Fibroblast of mammary gland (primary cell): ENCODE results near the gene PIK3R2.

Experiments used
- DNase-seq: peaks from one replicate; pipeline ENCODE4 v3.0.0-alpha.2; 2010; ENCODE audit warnings: low read depth
- H3K4me3 ChIP-seq: 2 replicates; pipeline ENCODE4 v1.5.1; 2011; ENCODE audit warnings: low read depth, mild to moderate bottlenecking, low read length, moderate library complexity; ENCODE audit not compliant: control insufficient read depth
- CTCF ChIP-seq: conservative IDR thresholded peaks from 2 replicates; pipeline ENCODE4 v1.5.1; 2011; ENCODE audit warnings: low read depth, low read length, inconsistent platforms; ENCODE audit not compliant: control insufficient read depth, insufficient read depth

Gene PIK3R2

GRCh38 chr19:18143902-18144301, 9.1 kb upstream of the PIK3R2 start:
- H3K4me3 ChIP-seq = no peak overlapping the region
- no peak for TF ChIP-seq CTCF
- no peak for DNase-seq

GRCh38 chr19:18144361-18144760, 8.6 kb upstream of the PIK3R2 start:
- DNase-seq = no peak
- H3K4me3 ChIP-seq = no peak overlapping the region
- no peak for TF ChIP-seq CTCF

- no peak overlapping the region for H3K4me3 ChIP-seq
- DNase-seq = no peak
- TF ChIP-seq CTCF = no peak
Observed at GRCh38 chr19:18144906-18145305, 8.1 kb upstream of the PIK3R2 start.

GRCh38 chr19:18145391-18145999, 7.5 kb upstream of the PIK3R2 start:
- H3K4me3 ChIP-seq = no peak overlapping the region
- no peak for TF ChIP-seq CTCF
- no peak for DNase-seq

GRCh38 chr19:18147396-18147795, 5.6 kb upstream of the PIK3R2 start:
- no peak overlapping the region for H3K4me3 ChIP-seq
- no peak for DNase-seq
- TF ChIP-seq CTCF = no peak

- H3K4me3 ChIP-seq = no peak overlapping the region
- no peak for TF ChIP-seq CTCF
- no peak for DNase-seq
Observed at GRCh38 chr19:18149596-18149975, 3.4 kb upstream of the PIK3R2 start.
